ENCODE data around the gene BLVRB.

The BLVRB gene

GRCh38 chr19:40422748-40423566 is 42.6 kb downstream of the BLVRB start:
- no peak overlapping the region for H3K9ac ChIP-seq (ENCODE audit: low read length)
- no peak overlapping the region for H3K27ac ChIP-seq (ENCODE audit: low read length)
- H3K4me2 ChIP-seq (ENCODE audit: low read length): no peak overlapping the region

GRCh38 chr19:40421993-40422747 is 43.4 kb downstream of the BLVRB start:
- no peak for TF ChIP-seq EZH2phosphoT487 (IDR thresholded peaks at IDR 0.05; ENCODE audit: low read depth)
- TF ChIP-seq, protein P1, sequence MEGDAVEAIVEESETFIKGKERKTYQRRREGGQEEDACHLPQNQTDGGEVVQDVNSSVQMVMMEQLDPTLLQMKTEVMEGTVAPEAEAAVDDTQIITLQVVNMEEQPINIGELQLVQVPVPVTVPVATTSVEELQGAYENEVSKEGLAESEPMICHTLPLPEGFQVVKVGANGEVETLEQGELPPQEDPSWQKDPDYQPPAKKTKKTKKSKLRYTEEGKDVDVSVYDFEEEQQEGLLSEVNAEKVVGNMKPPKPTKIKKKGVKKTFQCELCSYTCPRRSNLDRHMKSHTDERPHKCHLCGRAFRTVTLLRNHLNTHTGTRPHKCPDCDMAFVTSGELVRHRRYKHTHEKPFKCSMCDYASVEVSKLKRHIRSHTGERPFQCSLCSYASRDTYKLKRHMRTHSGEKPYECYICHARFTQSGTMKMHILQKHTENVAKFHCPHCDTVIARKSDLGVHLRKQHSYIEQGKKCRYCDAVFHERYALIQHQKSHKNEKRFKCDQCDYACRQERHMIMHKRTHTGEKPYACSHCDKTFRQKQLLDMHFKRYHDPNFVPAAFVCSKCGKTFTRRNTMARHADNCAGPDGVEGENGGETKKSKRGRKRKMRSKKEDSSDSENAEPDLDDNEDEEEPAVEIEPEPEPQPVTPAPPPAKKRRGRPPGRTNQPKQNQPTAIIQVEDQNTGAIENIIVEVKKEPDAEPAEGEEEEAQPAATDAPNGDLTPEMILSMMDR (IDR thresholded peaks at IDR 0.05; ENCODE audit: low read depth, low read length): no peak
- Histone ChIP-seq H3K36me3 (replicated peaks; ENCODE audit: low read depth, low read length) (peaks cover 8% of the 10 kb centered on the region), H3K9me3 (ENCODE audit: insufficient read depth, low read length) (no peaks in the 10 kb centered on the region), H4K20me1 (ENCODE audit: insufficient read depth, low read length) (no peaks in the 10 kb centered on the region), H3K9ac (ENCODE audit: low read length) (no peak overlapping the region), H3K79me2 (ENCODE audit: low read length) (peaks cover 6% of the 10 kb centered on the region; the same call in 1 of the 2 replicates), H3K4me2 (ENCODE audit: low read length) (no peak overlapping the region), H3K4me3 (ENCODE audit: low read length) (no peak overlapping the region), H3K27ac (ENCODE audit: low read length) (no peak overlapping the region), H2AFZ (ENCODE audit: low read depth, low read length) (no peak overlapping the region), H3K4me1 (ENCODE audit: low read length) (peaks cover 13% of the 10 kb centered on the region), H3K27me3 (ENCODE audit: low read depth, low read length) (no peaks in the 10 kb centered on the region)

More at GRCh38 chr19:40422748-40423566, 42.6 kb downstream of the BLVRB start:
- Histone ChIP-seq H3K4me3 (ENCODE audit: low read length) (no peak overlapping the region), H3K4me1 (ENCODE audit: low read length) (peaks cover 13% of the 10 kb centered on the region), H3K36me3 (replicated peaks; ENCODE audit: low read depth, low read length) (peaks cover 8% of the 10 kb centered on the region), H3K27me3 (ENCODE audit: low read depth, low read length) (no peaks in the 10 kb centered on the region), H2AFZ (ENCODE audit: low read depth, low read length) (no peak overlapping the region), H3K79me2 (ENCODE audit: low read length) (peaks cover 6% of the 10 kb centered on the region; the same call in 1 of the 2 replicates), H4K20me1 (ENCODE audit: insufficient read depth, low read length) (no peaks in the 10 kb centered on the region), H3K9me3 (ENCODE audit: insufficient read depth, low read length) (no peaks in the 10 kb centered on the region)
- TF ChIP-seq EZH2phosphoT487 (IDR thresholded peaks at IDR 0.05; ENCODE audit: low read depth): no peak
- TF ChIP-seq, protein P1 (IDR thresholded peaks at IDR 0.05; ENCODE audit: low read depth, low read length): no peak

DNA sequence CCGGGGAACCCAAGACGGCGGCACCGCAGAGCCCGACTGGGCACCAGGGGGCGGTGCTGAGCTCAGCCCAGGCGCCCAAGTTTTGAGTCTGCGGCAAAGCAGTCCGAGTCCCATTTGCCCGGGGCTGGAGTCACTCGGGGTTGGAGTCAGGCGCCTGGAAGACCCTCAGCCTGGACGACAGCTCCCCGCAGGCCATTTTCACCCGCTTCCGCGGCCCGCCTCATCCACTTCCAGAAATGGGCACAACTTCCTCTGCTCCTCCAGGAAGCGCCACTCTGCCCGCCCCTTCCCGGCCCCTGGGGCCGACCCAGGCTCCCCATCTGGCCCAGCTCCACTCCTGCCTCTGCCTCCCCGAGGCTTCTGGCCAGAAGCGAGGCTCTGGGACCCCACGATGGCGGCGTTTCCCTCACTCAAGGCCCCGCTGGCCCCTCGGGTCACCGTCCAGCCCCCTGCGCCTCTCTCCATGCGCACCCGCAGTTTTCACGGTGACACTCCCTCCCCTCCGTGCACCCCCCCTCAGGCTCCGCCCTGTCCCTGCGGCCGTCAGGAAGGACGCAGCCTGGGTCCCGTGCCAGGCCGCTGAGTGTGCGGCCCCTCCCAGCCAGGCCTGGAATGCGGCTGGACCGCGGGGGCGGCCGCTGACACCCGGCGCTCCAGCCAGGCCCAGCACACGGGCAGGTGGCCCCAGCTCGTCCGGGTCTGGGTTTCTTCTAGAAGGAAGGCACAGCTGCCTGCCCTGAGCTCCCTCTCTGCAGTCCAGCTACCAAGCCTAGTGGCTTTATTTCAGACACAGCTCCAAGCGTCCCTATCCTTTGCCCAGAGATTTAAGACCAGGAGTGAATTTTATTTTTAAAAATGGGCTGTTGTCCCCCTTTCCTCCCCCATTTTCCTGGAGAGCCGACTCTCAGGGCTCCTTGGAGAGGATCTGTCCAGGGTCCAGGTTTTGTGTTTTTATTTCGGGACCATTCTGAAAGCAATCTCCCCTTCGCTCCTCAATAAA is 44.5 kb downstream of the BLVRB start:
- H3K9me3 ChIP-seq (ENCODE audit: insufficient read depth, low read length): no peaks in the 10 kb centered on the region
- peak overlapping the region; percentile 54 for H3K27ac ChIP-seq (ENCODE audit: low read length)
- TF ChIP-seq EZH2phosphoT487 (IDR thresholded peaks at IDR 0.05; ENCODE audit: low read depth): no peak
- TF ChIP-seq, protein P1 (IDR thresholded peaks at IDR 0.05; ENCODE audit: low read depth, low read length): peak; percentile 97
- H4K20me1 ChIP-seq (ENCODE audit: insufficient read depth, low read length): no peaks in the 10 kb centered on the region
- peaks cover 6% of the 10 kb centered on the region; the same call in 1 of the 2 replicates for H3K79me2 ChIP-seq (ENCODE audit: low read length)
- peaks cover 8% of the 10 kb centered on the region for H3K36me3 ChIP-seq (replicated peaks; ENCODE audit: low read depth, low read length)
- H3K4me3 ChIP-seq (ENCODE audit: low read length): peak overlapping the region; percentile 83
- peaks cover 9% of the 10 kb centered on the region for H3K4me1 ChIP-seq (ENCODE audit: low read length)
- H3K9ac ChIP-seq (ENCODE audit: low read length): peak overlapping the region; percentile 84
- no peaks in the 10 kb centered on the region for H3K27me3 ChIP-seq (ENCODE audit: low read depth, low read length)
- H3K4me2 ChIP-seq (ENCODE audit: low read length): peak overlapping the region; percentile 84
- peak overlapping the region; percentile 80 for H2AFZ ChIP-seq (ENCODE audit: low read depth, low read length)
